Common myeloid progenitor, CD34-positive (primary cell): ENCODE results near the gene MAP4K4.

Source experiments
- CTCF ChIA-PET: fragments of 350-600 bp; sonication (Branson Sonifier 250); formaldehyde crosslinking; loops from one replicate; lab custom pipeline; 2021; ENCODE audit warnings: antibody characterized with exemption; lab: Charles Lee
- POLR2A ChIA-PET: fragments of 350-600 bp; sonication (Branson Sonifier 250); formaldehyde crosslinking; loops from one replicate; lab custom pipeline; 2021; ENCODE audit warnings: antibody characterized with exemption; lab: Charles Lee
- DNase-seq, 3 donors: peaks; one replicate each; pipeline versions ENCODE4 v3.0.0 to v3.0.0-alpha.2; 2013
- H3K27ac ChIP-seq, 2 experiments: 1 replicate in 1 of 2; 2 replicates in 1 of 2; pipeline ENCODE4 v1.7.0; 2013; ENCODE audit warnings: inconsistent platforms in 2 of 2, low read length in 2 of 2, mild to moderate bottlenecking in 2 of 2, low read depth in 1 of 2, moderate library complexity in 1 of 2; ENCODE audit not compliant: severe bottlenecking in 2 of 2, insufficient read depth in 1 of 2, poor library complexity in 1 of 2
- H3K27me3 ChIP-seq, 5 experiments: replicated peaks in 2 of 5; 1 replicate in 3 of 5; 2 replicates in 2 of 5; pipeline versions ENCODE4 v1.6.1 to v1.7.0; 2013; ENCODE audit warnings: low read length in 4 of 5, mild to moderate bottlenecking in 2 of 5, moderate library complexity in 2 of 5, inconsistent platforms in 1 of 5; ENCODE audit not compliant: insufficient read depth in 5 of 5, control insufficient read depth in 4 of 5
- H3K36me3 ChIP-seq, 4 experiments: 1 replicate in 2 of 4; 2 replicates in 2 of 4; pipeline versions ENCODE4 v1.6.1 to v1.7.0; 2013; ENCODE audit warnings: low read length in 3 of 4, control low read depth in 1 of 4, mild to moderate bottlenecking in 1 of 4; ENCODE audit not compliant: control insufficient read depth in 4 of 4, insufficient read depth in 4 of 4
- H3K4me1 ChIP-seq, 4 experiments: 1 replicate in 3 of 4; 2 replicates in 1 of 4; pipeline versions ENCODE4 v1.6.1 to v1.7.1; 2013; ENCODE audit warnings: low read length in 3 of 4, mild to moderate bottlenecking in 3 of 4, control low read depth in 1 of 4, inconsistent platforms in 1 of 4, moderate library complexity in 1 of 4; ENCODE audit not compliant: control insufficient read depth in 4 of 4, insufficient read depth in 4 of 4; ENCODE audit errors: control extremely low read depth in 1 of 4
- H3K4me3 ChIP-seq, 7 experiments: 1 replicate in 4 of 7; 2 replicates in 3 of 7; pipeline versions ENCODE4 v1.5.1 to v1.7.0; 2013; ENCODE audit warnings: mild to moderate bottlenecking in 7 of 7, low read length in 6 of 7, moderate library complexity in 6 of 7, inconsistent platforms in 2 of 7, low read depth in 2 of 7, control low read depth in 1 of 7; ENCODE audit not compliant: insufficient read depth in 4 of 7, control insufficient read depth in 1 of 7; ENCODE audit errors: extremely low read depth in 1 of 7
- H3K9me3 ChIP-seq, 5 experiments: 1 replicate in 4 of 5; 2 replicates in 1 of 5; pipeline versions ENCODE4 v1.6.1 to v1.7.1; 2013; ENCODE audit warnings: low read length in 4 of 5, mild to moderate bottlenecking in 2 of 5, inconsistent platforms in 1 of 5, low read depth in 1 of 5, moderate library complexity in 1 of 5; ENCODE audit not compliant: control insufficient read depth in 4 of 5, insufficient read depth in 2 of 5; ENCODE audit errors: control extremely low read depth in 1 of 5
- WGBS: methylation state at CpG from one replicate; pipeline ENCODE4 v1.1.5; 2013; ENCODE audit not compliant: insufficient coverage; 5-methylcytosine and 5-hydroxymethylcytosine counted together

MAP4K4 gene

GRCh38 chr2:101710036-101710435, 12.5 kb downstream of the MAP4K4 start:
- DNase-seq: no peak
- CTCF ChIA-PET: interaction anchor here (0.6 to 1.7 kb wide), 5 partner anchors 10 to 121 kb away, joined by 3 to 5 read pairs (median 3); no protein-coding TSS in a partner anchor
- no peaks in the 10 kb centered on the region for H3K27me3 ChIP-seq
- no CpG with 5 or more reads among the region's 1 CpG for WGBS
- H3K36me3 ChIP-seq: no peaks in the 10 kb centered on the region
- no peak overlapping the region for H3K27ac ChIP-seq
- H3K4me1 ChIP-seq: peaks cover 10 to 36% (median 13%) of the 10 kb centered on the region in 4 experiments
- POLR2A ChIA-PET: no interaction called here
- no peak overlapping the region for H3K4me3 ChIP-seq
- H3K9me3 ChIP-seq: no peaks in the 10 kb centered on the region

GRCh38 chr2:101710471-101711318, 13.2 kb downstream of the MAP4K4 start:
- DNase-seq: no peak
- H3K27ac ChIP-seq: no peak overlapping the region
- no peaks in the 10 kb centered on the region for H3K36me3 ChIP-seq
- no peaks in the 10 kb centered on the region for H3K27me3 ChIP-seq
- CTCF ChIA-PET: interaction anchor here (0.6 to 1.7 kb wide), 5 partner anchors 11 to 121 kb away, joined by 3 to 5 read pairs (median 3); no protein-coding TSS in a partner anchor
- WGBS: 97% methylated on average over 3 of the region's 7 CpGs
- no peak overlapping the region for H3K4me3 ChIP-seq
- POLR2A ChIA-PET: no interaction called here
- H3K9me3 ChIP-seq: no peaks in the 10 kb centered on the region
- peaks cover 10 to 32% (median 16%) of the 10 kb centered on the region in 4 experiments for H3K4me1 ChIP-seq

GRCh38 chr2:101714118-101714517, 16.6 kb downstream of the MAP4K4 start:
- no peaks in the 10 kb centered on the region for H3K36me3 ChIP-seq
- CTCF ChIA-PET: no interaction called here
- WGBS: no CpG with 5 or more reads among the region's 3 CpGs
- peaks cover 12 to 42% (median 26%) of the 10 kb centered on the region in 4 experiments for H3K4me1 ChIP-seq
- POLR2A ChIA-PET: interaction anchor here (0.6 kb wide), 1 partner anchor 1120 kb away, joined by 3 read pairs; no protein-coding TSS in a partner anchor
- H3K9me3 ChIP-seq: no peaks in the 10 kb centered on the region
- DNase-seq: peak in 2 of 3 donors; percentile 73 to 77
- H3K4me3 ChIP-seq: peak overlapping the region in 1 of 7 experiments; percentile 22
- no peak overlapping the region for H3K27ac ChIP-seq
- H3K27me3 ChIP-seq: no peaks in the 10 kb centered on the region

GRCh38 chr2:101717071-101717845, 19.8 kb downstream of the MAP4K4 start:
- Histone ChIP-seq H3K9me3 (peaks cover 0 to 8% (median 0%) of the 10 kb centered on the region in 5 experiments), H3K36me3 (peaks cover 0 to 3% (median 0%) of the 10 kb centered on the region in 4 experiments), H3K27me3 (no peaks in the 10 kb centered on the region), H3K4me1 (peaks cover 12 to 38% (median 26%) of the 10 kb centered on the region in 4 experiments), H3K4me3 (no peak overlapping the region), H3K27ac (no peak overlapping the region)
- POLR2A ChIA-PET: no interaction called here
- 69% methylated on average over 7 of the region's 9 CpGs for WGBS
- DNase-seq: peak in 2 of 3 donors; percentile 33 to 50
- CTCF ChIA-PET: interaction anchor here (0.6 to 2.2 kb wide), 6 partner anchors 11 to 115 kb away, joined by 3 to 5 read pairs (median 4); no protein-coding TSS in a partner anchor

GRCh38 chr2:101718479-101718878, 21.0 kb downstream of the MAP4K4 start:
- peaks cover 12 to 38% (median 26%) of the 10 kb centered on the region in 4 experiments for H3K4me1 ChIP-seq
- H3K4me3 ChIP-seq: no peak overlapping the region
- no peaks in the 10 kb centered on the region for H3K27me3 ChIP-seq
- CTCF ChIA-PET: interaction anchor here (1.4 kb wide), 1 partner anchor 18 kb away, joined by 4 read pairs; no protein-coding TSS in a partner anchor
- no CpG with 5 or more reads among the region's 1 CpG for WGBS
- no peak overlapping the region for H3K27ac ChIP-seq
- peaks cover 0 to 17% (median 0%) of the 10 kb centered on the region in 5 experiments for H3K9me3 ChIP-seq
- DNase-seq: no peak
- peaks cover 0 to 3% (median 0%) of the 10 kb centered on the region in 4 experiments for H3K36me3 ChIP-seq
- POLR2A ChIA-PET: interaction anchor here (0.6 to 1.5 kb wide), 3 partner anchors 11 to 32 kb away, joined by 3 read pairs; no protein-coding TSS in a partner anchor

GRCh38 chr2:101718993-101719571, 21.6 kb downstream of the MAP4K4 start:
- no peak for DNase-seq
- ChIA-PET POLR2A (interaction anchor here (0.6 to 1.5 kb wide), 4 partner anchors 11 to 32 kb away, joined by 3 to 4 read pairs (median 3); no protein-coding TSS in a partner anchor), CTCF (interaction anchor here (1.4 to 2.3 kb wide), 2 partner anchors 17 kb away, joined by 4 to 5 read pairs; no protein-coding TSS in a partner anchor)
- Histone ChIP-seq H3K9me3 (peaks cover 0 to 17% (median 0%) of the 10 kb centered on the region in 5 experiments), H3K4me3 (no peak overlapping the region), H3K4me1 (peaks cover 12 to 32% (median 22%) of the 10 kb centered on the region in 4 experiments), H3K27ac (no peak overlapping the region), H3K36me3 (peaks cover 0 to 8% (median 0%) of the 10 kb centered on the region in 4 experiments), H3K27me3 (no peaks in the 10 kb centered on the region)
- WGBS: 100% methylated on average over 1 of the region's 1 CpG
